Stimulated activated CD4-positive, alpha-beta T cell treated with anti-CD3 and anti-CD28 coated beads, Interleukin-2, amount 100 ng/mL, for 4 hours (primary cell): Measurements from ENCODE around the gene FOXE1.

Experiments used
- DNase-seq: peaks from one replicate; pipeline ENCODE4 v3.0.0-alpha.2; 2020; ENCODE audit warnings: low read depth

FOXE1 gene

DNA sequence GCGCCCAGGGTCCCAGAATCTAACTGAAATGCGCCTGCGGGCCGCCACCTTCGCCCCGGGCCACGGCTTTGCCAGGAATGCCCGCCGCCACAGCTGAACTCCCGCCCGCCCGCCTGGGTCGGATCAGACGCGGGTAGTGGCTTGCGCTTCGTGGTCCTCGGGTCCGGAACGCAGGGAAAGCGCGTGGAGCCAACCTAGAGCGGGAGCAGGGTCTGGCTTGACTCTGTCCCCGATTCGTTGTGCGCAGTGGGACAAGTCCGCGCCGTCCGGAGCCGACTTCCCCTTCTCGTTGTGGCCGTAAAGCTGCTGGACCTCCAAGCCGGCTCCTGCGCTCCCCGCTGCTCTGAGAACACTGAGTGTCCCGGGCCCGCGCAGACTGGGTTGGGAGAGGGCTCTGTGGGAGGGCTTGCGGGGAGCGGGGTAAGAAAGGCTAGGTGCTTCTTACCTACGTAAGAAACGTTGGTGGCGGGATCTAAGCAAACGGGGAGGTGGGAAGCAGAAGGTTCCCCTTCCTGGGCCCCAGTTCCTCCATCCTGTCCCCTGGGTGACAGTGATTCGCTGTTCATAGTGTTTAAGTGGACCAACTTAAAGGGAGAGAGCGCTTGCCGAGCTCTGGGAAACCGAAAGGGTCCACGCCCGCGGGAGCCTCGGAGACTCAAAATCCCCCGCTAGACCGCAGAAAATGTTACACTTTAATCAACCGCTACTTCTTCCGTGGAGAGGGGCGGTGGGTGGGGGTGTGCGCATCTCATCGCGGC, 4.4 kb upstream of the FOXE1 start:
- DNase-seq, result peak; percentile 19

DNA sequence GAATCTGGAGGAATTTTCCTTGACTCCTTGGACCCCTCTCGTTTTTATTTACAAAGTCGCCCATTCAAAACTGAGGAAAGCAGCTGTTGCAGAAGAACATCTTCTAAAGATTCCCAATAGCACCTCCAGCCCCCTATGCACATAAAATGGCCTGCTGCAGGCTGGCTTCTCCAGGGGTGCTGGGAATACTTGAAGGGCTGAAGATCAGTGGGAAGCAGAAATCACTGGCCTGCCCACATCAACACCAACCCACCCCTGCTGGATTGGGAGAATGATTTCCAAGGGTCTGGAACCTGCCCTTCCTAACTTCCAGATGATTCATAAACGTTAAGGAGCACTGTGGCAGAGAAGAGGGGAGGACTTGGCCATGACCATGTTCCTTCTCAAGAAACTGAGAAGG, 3.0 kb upstream of the FOXE1 start:
- no peak for DNase-seq

DNA sequence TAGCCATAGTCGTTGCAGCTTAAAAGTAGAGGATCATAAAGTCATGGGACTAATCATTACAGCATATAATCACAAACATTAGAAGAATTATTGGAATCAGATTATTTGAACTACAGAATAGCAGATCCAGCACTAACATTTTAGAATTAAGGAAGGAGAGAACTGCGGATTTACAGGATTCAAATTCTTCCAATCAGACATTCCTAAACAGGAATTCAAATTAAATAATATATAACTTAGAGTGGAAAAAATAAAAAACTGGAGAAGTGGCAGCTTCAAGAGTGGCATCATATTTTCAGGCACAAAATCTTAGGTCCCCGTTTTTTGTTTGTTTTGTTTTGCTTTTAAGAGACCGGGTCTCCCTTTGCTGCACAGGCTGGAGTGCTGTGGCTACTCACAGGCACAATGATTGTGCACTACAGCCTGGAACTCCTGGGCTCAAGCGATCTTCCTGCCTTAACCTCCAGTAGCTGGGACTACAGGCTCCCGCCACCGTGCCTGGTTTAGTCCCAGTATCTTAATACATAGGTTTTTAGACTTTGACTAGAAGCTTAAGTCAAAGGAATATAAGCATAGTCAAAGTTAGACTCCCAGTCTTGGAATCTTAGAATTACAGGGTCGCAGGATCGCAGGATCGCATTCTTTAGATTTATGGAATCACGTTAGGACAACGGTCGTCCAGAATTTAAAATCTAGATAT, 2.1 kb upstream of the FOXE1 start:
- no peak for DNase-seq

DNA sequence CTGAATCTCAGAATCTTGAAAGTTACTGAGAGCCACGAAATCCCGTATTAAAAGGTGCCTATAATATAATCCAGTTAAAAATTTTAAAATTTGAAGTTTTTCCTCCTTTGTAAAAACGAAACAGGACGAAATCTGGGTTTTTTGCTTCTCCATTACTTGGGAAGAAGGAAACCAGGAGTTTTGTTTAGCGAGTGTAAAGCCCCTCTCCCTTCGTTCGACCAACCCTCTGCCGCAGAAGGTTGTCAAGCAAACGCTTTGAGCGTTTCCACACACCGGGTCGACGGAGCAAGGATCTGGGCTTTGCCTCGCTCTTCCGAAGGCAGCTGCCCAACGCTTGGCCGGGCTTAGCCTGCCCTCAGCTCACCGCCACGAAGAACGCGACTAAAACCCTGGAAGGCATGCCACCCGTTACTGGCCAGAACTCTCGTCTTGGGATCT, 1.6 kb upstream of the FOXE1 start:
- DNase-seq, result no peak

DNA sequence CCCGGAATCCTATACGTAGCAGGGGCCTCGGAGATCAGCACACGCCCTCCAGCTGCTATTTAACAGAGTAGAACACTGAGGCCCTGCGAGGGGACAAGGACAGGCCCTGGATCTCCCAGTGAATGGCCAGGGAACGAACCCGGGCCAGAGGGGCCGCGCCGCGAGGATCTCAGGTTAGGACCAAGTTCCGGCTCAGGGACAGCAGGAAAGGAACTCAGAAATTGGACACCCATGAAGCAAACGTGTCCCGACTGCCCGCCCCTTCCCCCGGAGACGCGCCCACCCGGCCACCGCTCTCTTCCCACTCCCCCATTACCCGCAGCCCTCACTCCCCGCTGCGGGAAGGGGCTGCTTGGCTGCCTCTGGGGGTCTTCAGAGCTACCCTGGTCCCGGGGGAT, 1.0 kb upstream of the FOXE1 start:
- DNase-seq, result no peak

DNA sequence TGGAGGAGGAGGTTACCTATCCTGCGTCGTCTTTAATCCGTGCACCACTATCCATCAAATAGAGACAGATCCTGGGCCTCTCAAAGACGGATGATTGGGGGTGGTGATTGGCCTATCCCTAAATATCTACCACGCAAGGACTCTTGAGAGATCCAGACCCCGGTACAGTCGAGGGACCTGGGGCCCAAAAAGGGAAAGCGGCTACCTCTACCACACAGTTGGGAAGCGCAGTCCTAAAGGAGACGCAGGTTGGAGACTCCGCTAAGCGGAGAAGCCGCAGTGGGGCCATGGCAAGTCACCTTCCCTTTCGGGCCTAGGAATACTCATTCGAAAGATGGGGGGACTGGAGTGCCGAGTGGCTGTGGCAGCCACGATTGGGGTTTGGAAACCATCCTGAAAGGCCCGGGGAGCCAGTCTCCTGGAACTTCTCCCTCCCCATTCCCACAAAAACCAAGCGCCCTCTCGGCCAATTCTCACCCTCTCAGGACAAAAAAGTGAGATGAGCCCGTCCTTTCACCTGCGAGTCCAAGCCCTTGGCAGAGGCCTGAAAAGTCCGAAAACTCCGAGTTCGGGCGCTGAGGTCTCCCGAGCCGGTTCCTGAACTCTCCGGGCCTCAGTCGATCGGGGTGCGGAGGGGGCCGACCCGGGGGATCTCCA, 499 bp upstream of the FOXE1 start:
- DNase-seq, result no peak

DNA sequence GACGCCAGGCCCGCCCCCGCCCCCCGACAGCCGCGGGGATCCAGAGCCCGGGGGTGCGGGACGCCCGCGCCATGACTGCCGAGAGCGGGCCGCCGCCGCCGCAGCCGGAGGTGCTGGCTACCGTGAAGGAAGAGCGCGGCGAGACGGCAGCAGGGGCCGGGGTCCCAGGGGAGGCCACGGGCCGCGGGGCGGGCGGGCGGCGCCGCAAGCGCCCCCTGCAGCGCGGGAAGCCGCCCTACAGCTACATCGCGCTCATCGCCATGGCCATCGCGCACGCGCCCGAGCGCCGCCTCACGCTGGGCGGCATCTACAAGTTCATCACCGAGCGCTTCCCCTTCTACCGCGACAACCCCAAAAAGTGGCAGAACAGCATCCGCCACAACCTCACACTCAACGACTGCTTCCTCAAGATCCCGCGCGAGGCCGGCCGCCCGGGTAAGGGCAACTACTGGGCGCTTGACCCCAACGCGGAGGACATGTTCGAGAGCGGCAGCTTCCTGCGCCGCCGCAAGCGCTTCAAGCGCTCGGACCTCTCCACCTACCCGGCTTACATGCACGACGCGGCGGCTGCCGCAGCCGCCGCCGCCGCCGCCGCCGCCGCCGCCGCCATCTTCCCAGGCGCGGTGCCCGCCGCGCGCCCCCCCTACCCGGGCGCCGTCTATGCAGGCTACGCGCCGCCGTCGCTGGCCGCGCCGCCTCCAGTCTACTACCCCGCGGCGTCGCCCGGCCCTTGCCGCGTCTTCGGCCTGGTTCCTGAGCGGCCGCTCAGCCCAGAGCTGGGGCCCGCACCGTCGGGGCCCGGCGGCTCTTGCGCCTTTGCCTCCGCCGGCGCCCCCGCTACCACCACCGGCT, 1.0 kb downstream of the FOXE1 start:
- peak; percentile 42 for DNase-seq

DNA sequence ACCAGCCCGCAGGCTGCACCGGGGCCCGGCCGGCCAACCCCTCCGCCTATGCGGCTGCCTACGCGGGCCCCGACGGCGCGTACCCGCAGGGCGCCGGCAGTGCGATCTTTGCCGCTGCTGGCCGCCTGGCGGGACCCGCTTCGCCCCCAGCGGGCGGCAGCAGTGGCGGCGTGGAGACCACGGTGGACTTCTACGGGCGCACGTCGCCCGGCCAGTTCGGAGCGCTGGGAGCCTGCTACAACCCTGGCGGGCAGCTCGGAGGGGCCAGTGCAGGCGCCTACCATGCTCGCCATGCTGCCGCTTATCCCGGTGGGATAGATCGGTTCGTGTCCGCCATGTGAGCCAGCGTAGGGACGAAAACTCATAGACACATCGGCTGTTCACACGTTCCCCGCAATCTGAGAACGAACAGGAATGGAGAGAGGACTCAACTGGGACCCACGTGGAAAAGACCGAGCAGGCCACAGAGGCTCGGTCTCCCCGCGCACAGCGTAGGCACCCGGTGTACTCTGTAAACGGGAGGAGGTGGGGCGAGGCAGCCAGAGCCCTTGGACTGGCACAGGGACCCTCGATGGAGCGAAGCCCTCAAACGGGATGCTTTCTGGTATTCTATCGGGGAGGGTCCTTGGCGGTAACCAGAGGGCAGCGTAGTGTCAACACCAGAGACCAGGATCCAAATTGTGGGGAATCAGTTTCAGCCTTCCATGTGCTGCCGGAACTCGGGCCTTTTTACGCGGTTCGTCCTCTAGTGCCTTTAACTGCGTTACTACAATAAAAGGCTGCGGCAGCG, 1.9 kb downstream of the FOXE1 start:
- no peak for DNase-seq

DNA sequence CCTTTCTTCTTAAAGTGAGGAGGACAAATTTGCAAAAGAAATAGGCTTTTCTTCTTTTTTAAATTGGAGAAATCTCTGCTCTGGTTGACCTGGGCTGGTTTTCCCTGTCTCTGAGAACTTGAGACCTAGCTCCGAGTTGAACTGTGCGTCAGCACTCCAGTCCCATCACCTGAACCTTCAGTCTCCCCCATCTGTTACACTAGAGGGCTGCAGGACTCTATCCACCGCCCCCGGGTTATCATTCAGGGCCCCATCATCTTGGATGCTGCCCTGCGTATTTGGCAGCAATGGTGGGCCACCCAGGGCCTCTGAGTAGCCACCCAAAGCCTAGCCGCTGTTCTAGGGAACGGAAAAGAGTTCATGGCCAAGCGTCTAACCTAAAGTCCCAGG, 2.5 kb downstream of the FOXE1 start:
- no peak for DNase-seq

DNA sequence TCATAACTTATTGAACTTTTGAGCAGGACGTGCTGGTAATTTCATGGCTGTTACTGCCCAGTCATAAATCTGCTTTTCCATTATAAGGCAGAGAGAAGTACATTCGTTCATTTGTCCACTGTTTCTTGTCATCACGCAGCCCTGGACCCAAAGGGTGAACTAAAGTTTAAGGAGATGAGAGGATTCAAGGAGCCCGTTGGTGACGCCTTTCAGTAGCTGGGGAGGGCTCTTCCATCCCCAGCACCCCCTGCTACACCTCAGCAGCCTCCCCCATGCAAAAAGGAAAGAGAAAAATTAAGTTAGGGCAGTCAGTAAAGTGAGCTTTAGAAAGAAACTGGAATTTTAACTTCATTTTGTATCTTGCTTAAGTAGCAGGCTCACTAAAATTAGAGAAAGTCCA, 2.9 kb downstream of the FOXE1 start:
- no peak for DNase-seq

DNA sequence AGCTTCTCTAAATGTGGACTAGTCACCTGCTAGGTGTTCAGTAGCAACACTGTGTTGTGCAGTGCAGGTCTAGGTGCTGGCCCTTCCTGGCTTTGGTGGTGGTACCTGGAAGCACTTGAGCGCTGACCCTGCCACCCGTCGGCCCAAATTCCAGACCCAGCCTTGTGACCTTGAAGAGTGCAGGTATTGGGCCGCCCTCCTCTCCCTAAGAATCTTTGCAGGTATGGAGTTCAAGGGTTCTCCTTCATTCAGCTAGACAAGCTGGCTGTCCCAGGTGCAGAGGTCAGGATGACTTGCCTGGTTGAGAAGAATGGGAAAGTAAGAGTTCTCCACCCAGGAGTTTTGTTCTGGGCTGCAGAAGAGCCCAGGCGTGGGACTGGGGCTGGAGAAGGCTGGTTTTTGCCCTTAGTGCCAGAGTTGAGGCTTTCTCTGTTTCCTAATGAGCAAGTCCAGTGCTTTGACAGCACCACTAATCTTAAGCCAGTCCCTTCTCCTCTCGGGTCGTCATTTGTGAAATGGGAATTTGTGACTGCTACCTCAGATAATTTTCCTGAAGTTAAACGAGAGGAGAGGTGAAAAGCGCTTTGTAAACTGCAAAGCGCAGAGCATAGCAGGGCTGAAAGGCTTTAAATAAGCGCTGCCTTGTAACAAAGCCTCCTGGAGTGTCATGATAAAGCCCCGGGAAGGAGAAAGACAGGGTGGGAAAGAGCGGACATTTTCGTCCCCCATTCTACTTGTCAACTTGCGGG, 4.0 kb downstream of the FOXE1 start:
- no peak for DNase-seq

DNA sequence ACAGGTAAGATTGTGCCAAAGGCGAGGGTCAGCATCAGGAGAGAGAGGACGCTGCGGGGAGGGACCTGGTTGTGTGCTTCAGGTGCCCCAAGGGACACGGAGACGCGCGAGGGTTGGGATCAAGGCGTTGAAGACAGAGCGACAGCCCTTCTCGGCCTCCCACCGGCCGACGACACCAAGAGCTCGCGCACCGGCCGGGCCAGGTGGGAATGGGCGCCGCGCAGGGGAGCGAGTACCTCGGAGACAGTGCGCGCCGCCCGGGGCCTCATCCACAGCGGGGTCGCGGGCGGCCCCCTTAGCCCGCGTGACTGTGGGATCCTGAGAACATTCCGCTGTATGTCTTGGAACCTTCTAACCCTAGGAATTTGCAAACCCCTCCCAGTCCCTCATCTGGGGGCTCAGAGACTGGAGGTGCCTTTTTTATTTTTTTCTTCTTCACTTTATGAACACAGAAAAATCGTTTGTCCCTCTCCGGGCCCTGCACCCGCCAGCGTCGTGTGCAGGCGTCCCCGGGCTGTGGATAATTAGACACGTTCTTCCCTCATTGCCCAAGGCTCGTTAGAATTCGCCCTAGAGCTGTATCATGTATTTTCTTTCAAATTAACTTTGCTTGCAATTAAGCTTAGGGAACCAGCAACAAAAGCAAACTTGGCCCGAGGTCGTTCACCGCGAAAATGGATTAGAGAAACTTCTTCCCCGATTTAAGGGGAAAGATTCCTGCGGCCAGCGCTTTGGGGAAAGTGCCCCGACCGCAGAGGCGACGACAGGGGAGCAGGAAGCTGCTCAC, 4.8 kb downstream of the FOXE1 start:
- no peak for DNase-seq

DNA sequence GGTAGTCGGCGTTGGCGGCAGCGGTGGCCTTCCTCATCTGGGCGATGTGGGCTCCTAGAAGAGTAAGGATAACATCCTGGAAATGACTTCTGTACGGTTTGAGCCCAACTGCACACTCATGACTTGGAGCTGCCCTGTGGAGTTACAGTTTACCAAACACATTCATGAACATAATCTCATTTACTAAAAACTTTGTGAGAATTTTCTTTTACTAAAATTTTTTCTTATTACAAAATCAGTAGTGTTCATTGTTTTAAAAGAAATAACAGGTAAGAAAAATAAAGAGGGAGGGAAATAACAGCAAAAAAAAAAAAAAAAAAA, 5.3 kb downstream of the FOXE1 start:
- DNase-seq, result no peak

DNA sequence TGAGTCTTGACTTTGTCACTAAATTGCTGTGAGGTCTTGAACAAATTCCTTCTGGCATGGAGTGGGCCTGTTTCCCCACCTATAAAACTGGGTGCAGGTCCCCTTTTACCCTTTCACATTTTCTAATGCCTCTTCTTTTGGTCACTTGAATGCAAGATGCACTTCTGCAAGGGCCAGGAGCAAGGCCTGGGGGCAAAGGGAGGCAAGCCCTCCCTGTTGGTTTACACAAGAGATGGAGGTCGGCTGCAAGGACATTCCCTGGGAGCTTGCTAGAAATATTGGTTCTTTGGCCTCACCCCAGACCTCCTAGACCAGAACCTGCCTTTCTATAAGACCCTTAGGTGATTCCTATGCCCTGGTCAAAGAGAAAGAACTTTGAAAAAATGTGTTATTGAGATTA, 5.8 kb downstream of the FOXE1 start:
- DNase-seq, result no peak

DNA sequence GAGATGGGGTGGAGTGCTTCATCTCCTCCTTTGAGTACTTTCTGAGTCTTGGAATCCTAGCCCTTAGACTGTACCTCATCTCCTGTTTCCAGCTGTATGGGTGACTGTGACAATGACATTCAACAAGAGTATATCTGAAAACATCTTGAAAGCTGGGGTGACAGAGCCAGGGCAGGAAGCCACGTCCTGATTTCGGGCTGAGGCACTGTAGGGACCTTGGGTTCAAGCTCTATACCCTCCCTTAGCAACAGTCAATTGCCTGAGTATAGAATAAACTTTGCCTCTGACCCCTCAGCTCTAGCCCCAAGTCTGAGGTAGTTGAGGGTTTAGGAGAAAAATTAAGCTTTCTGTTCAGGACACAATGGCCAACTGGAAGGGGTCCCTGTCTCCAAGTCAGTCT, 6.3 kb downstream of the FOXE1 start:
- DNase-seq, result no peak

DNA sequence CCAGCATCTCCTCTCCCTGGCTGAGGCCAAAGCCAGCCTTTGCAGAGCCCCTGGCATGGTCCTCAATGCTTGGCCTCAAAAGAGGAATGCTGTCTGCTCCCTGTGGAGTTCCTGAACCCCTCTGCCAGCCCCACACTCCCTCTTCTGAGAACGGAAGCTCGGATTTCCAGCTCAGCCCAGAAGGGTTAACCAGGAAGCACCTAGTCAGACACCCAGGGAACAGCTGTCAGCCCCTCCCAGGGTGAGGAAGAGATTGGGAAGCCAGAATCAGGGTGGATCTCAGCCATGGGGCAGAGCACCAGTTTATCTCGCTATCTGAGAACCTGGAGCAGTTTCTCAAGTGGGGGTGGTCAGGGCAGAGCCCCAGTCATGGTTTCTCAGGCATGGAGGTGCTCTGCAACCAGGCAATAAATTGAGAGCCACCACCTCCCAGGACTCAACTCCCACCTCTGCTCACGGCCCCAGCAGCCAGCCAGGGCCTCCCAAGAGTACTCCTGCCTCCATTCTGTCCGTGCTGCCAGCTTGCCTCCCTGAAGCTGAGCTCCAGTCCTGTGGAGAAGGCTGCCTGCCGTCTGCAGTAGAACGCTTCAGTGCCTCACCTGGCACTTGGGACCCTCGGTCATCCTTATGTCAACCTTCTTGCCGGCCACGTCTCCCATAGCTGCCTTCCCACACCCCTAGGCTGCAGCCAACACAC, 7.6 kb downstream of the FOXE1 start:
- no peak for DNase-seq

DNA sequence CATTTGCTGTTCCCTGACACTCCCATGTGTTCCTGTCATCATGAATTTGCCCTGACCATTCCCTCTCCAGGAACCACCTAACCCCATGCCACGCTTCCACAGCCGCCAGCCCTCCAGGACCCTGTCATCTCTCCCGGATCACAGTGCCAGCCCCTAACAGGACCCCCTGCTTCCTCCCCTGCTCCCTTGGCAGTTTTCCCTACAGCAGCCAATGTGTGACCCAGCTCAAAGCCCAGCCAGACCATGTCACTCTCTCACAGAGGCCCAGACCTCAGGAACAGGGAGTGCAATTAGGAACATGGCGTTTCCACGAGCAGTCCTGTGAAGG, 8.1 kb downstream of the FOXE1 start:
- no peak for DNase-seq

DNA sequence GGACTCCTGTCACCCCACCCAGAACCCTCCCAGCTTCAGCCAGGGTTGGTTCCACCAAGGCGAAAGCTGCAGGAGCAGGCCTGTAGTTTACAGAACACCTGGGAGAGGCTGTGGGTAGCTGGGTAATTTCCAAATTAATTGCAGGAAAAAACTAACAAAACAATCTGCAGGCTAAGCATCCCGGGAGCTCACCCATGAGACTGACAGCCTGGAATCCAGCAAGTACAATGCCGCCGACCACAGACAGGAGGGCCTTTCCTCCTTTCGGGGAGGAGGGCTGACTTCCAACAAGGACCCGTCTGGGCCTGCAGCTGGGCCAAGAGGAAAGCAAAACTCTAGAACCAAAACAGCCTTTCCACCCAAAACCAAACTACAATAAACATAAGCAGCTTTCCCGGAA, 10.3 kb downstream of the FOXE1 start:
- no peak for DNase-seq

DNA sequence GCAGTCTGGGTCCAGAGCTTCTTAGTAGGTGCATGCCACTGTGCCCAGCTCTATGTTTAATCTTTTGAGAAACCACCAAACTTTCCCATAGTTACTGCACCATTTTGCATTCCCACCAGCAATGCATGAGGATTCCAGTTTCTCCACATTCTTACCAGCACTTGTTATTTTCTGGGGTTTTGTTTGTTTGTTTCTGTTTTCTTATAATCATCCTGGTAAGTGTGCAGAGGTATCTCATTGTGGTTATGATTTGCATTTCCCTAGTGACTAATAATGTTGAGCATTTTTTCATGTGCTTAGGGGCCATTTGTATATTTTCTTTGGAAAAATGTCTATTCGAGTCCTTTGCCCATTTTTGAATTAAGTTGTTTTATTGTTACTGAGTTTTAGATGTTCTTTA, 11.4 kb downstream of the FOXE1 start:
- no peak for DNase-seq

DNA sequence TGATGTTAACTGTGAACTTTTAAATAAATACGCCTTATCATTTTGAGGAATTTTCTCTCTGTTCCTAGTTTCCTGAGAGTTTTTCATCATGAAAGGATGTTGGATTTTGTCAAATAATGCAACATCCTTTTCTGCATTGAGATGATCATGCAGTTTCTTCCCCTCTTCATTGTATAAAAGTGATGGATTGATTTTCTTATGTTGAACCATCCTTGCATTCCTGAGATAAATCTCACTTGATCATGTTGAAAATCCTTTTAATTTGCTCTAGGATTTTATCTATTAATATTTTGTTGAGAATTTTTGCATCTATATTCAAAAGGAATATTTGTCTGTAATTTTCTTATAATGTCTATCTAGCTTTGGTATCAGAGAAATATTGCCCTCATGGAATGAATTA, 13.3 kb downstream of the FOXE1 start:
- DNase-seq, result no peak
